Lower leg skin (tissue), 3 donors: Measurements from ENCODE around the gene KRTAP4-4.

ENCODE experiments used
- CTCF ChIP-seq, 3 donors: fragments of 450-650 bp; IDR thresholded peaks; one replicate each; pipeline ENCODE4 v1.5.1; 2016; ENCODE audit warnings: antibody characterized with exemption in 3 of 3, mild to moderate bottlenecking in 3 of 3, moderate library complexity in 2 of 3
- POLR2A ChIP-seq, 2 donors: fragments of 450-650 bp; IDR thresholded peaks; one replicate each; pipeline ENCODE4 v1.6.1; 2016 to 2017; ENCODE audit warnings: antibody characterized with exemption in 2 of 2, mild to moderate bottlenecking in 1 of 2, moderate library complexity in 1 of 2

GRCh38 chr17:41185001-41185400, 24.5 kb upstream of the KRTAP4-4 start:
- TF ChIP-seq CTCF (IDR thresholded peaks at IDR 0.05) (no peak), POLR2A (IDR thresholded peaks at IDR 0.05) (no peak)
